ENCODE measurements around the gene SASS6. TPM values are rescaled to one million over a fixed set of nuclear protein-coding genes. Genes with fewer than 3 reads are reported as not detected.

The SASS6 gene
- total and polyA plus RNA-seq, 9 of the 15 experiments (the other 6 are each of a cell fraction or from before 2014, with no cell fraction given) = 11.6 to 34.1 (median 18.0) TPM

DNA sequence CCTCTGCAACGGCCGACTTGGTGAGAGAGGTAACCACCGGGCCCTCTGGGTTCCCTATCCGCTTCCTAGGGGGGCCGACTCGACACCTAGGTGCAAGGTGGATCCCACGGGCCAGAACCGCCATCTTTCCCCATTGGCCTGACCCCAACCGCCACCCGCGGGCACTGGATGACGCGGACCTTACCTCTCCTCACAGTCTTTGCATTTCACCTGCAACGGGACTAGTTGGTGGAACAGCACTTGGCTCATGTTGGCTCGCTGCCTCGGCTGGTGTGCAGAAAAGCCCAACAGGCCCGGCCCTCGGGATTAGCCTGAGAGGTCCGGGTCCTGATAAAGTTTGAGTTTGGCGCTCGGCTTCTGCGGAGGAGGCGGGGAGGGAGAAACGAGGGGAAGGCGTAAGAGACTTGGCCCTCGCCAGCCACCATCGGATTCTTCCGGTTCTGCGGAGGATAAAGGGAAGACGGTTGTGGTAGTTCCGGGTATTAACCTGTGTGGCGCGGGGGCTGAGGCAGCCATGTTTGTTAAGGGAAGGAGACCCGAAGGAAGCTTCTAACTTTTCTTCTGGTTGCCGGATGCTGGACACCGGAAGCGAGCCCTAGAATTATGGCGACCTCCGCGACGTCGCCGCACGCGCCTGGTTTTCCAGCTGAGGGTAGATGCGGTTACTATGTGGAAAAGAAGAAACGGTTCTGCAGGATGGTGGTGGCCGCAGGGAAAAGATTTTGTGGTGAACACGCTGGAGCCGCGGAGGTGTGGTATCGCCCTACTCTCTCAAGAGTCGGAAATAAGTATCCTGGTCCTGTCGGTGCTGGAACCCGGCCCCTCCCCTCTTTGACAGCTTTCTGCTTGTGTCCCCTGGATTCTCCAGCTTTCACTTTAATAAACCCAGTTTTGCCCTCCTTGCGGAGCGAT, at the start of gene SASS6, which contains the start of gene TRMT13 (continued):
- no peak for TF ChIP-seq CBX8 (IDR thresholded peaks at IDR 0.05; ENCODE audit: borderline replicate concordance, extremely low read depth, low read depth, low read length, poor library complexity, severe bottlenecking)
- TF ChIP-seq YBX1 (IDR thresholded peaks at IDR 0.05) = no peak
- no peak for TF ChIP-seq ZFP1 (CRISPR knock-in tag; IDR thresholded peaks at IDR 0.05)
- TF ChIP-seq, protein P1, sequence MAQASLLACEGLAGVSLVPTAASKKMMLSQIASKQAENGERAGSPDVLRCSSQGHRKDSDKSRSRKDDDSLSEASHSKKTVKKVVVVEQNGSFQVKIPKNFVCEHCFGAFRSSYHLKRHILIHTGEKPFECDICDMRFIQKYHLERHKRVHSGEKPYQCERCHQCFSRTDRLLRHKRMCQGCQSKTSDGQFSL (CRISPR knock-in tag; IDR thresholded peaks at IDR 0.05) = peak; percentile 54; the same call in 1 of the 2 replicates
- TF ChIP-seq, protein P1 (tag; IDR thresholded peaks at IDR 0.05) = no peak
- no peak for TF ChIP-seq ZBTB5 (IDR thresholded peaks at IDR 0.05)
- TF ChIP-seq GABPB2 (CRISPR knock-in tag; conservative IDR thresholded peaks at IDR 0.05) = no peak
- 0 out of 4 replicates have a peak, but pooled peaks of 1 of the 2 experiments have one; percentile 28 for TF ChIP-seq ZMIZ1 (IDR thresholded peaks at IDR 0.05; ENCODE audit: low read depth in 2 of 2, low read length in 2 of 2)
- TF ChIP-seq CAMTA2 (CRISPR knock-in tag; conservative IDR thresholded peaks at IDR 0.05) = no peak
- no peak for TF ChIP-seq TCF15 (CRISPR knock-in tag; IDR thresholded peaks at IDR 0.05)
- TF ChIP-seq ETV1 (tag; conservative IDR thresholded peaks at IDR 0.05; ENCODE audit: low read depth) = peak; percentile 96
- peak; percentile 71 for TF ChIP-seq POLR2H (tag; IDR thresholded peaks at IDR 0.05; ENCODE audit: low read depth)
- no peak for TF ChIP-seq ESRRB (CRISPR knock-in tag; IDR thresholded peaks at IDR 0.05; ENCODE audit: borderline replicate concordance)
- peak; percentile 24 to 73; a peak in 3 of 4 replicates for TF ChIP-seq RCOR1 (IDR thresholded peaks at IDR 0.05; ENCODE audit: borderline replicate concordance in 1 of 2, low read depth in 2 of 2, low read length in 2 of 2)
- no peak for TF ChIP-seq SAFB (IDR thresholded peaks at IDR 0.05; ENCODE audit: borderline replicate concordance, low read depth, low read length)
- TF ChIP-seq OTX1 (CRISPR knock-in tag; IDR thresholded peaks at IDR 0.05) = peak; percentile 54; the same call in 1 of the 2 replicates
- TF ChIP-seq DACH1 (IDR thresholded peaks at IDR 0.05; ENCODE audit: partially characterized antibody) = peak; percentile 21
- no peak for TF ChIP-seq THRAP3 (IDR thresholded peaks at IDR 0.05; ENCODE audit: borderline replicate concordance)
- TF ChIP-seq C11orf30 (IDR thresholded peaks at IDR 0.05; ENCODE audit: low read depth) = peak; percentile 81
- TF ChIP-seq STAT5A (IDR thresholded peaks at IDR 0.05; ENCODE audit: borderline replicate concordance, low read length) = peak; percentile 60; the same call in 1 of the 2 replicates

Data from K562 (cell line).